ENCODE data around the gene TFPI.
"Not testable (repeated sequence)": the region's sequence is repeated elsewhere in the genome, so short reads cannot be mapped to it uniquely, and the experiment has no call there.

Gene TFPI

GRCh38 chr2:187527262-187527661, 27.0 kb downstream of the TFPI start:
- no peak for DNase-seq

GRCh38 chr2:187526792-187527191, 27.4 kb downstream of the TFPI start:
- DNase-seq, result no peak

DNA sequence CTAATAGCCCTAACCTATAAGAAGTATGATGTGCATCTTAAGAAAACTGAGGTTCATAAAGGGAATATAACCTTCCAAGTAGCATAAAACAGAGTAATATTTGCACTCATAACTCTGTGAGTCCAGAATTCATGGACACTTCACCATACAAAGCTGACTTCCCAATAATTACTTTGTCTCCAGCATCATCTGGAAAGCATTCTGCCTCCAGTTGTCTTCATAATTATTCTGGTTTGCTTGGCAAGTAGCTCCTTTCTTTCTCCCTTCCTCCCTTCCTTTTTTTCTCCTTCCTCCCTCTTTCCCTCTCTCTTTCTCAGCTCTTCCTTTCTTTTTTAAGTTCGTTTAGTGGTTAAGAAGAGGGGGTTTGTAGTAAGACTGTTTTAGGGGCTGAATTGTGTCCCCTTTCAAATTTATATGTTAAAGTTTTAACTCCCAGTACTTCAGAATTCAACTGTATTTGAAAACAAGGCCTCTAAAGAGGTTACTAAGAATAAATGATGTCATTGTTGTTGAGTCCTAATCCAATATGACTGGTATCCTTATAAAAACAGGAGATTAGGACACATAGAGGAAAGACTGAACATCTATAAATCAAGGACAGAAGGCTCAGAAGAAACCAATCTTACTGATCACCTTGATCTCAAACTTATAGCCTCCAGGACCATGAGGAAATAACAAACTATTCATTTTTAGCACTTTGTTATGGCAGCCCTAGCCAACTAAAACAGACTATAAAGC, 28.9 kb downstream of the TFPI start:
- no peak for DNase-seq

- no peak for DNase-seq
Observed at GRCh38 chr2:187523325-187523724, 30.9 kb downstream of the TFPI start.

DNA sequence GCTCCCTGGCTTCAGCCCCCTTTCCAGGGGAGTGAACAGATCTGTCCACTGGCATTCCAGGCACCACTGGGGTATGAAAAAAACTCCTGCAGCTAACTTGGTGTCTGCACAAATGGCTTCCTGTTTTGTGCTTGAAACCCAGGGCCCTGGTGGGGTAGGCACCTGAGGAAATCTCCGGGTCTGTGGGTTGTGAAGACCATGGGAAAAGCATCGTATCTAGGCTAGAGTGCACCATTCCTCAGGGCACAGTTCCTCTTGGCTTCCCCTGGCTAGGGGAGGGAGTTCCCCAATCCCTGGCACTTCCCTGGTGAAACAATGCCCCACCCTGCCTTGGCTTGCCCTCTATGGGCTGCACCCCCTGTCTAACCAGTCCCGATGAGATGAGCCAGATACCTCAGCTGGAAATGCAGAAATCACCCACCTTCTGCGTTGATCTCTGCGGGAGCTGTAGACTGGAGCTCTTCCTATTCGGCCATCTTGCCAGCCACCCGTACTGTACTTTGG, 34.1 kb downstream of the TFPI start:
- DNase-seq, result no peak

DNA sequence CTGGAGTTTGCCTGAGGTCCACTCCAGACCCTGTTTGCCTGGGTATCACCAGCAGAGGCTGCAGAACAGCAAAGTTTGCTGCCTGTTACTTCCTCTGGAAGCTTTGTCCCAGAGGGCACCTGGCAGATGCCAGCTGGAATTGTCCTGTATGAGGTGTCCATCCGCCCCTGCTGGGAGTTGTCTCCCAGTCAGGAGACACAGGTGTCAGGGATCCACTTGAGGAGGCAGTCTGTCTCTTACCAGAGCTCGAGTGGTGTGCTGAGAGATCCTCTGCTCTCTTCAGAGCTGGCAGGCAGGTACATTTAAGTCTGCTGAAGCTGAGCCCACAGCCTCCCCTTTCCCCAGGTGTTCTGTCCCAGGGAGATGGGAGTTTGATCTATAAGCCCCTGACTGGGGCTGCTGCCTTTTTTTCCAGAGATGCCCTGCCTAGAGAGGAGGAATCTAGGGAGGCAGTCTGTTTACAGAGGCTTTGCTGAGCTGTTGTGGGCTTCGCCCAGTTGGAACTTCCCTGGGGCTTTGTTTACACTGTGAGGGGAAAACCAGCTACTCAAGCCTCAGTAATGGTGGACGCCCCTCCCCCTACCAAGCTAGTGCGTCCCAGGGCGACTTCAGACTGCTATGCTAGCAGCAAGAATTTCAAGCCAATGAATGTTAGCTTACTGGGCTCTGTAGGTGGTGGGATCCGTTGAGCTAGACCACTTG, 34.7 kb downstream of the TFPI start:
- no peak for DNase-seq

DNA sequence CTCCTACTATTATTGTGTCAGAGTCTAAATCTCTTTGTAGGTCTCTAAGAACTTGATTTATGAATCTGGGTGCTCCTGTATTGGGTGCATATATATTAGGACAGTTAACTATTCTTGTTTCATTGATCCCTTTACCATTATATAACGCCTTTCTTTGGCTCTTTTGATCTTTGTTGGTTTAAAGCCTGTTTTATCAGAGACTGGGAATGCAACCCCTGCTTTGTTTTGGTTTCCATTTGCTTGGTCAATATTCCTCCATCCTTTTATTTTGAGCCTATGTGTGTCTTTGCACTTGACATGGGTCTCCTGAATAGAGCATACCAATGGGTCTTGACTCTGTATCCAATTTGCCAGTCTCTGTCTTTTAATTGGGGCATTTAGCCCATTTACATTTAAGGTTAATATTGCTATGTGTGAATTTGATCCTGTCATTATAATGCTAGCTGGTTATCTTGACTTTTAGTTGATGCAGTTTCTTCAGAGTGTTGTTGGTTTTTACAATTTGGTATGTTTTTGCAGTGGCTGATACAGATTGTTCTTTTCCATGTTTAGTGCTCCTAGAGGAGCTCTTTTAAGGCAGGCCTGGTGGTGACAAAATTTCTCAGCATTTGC, 36.4 kb downstream of the TFPI start:
- DNase-seq, result not testable (repeated sequence)

DNA sequence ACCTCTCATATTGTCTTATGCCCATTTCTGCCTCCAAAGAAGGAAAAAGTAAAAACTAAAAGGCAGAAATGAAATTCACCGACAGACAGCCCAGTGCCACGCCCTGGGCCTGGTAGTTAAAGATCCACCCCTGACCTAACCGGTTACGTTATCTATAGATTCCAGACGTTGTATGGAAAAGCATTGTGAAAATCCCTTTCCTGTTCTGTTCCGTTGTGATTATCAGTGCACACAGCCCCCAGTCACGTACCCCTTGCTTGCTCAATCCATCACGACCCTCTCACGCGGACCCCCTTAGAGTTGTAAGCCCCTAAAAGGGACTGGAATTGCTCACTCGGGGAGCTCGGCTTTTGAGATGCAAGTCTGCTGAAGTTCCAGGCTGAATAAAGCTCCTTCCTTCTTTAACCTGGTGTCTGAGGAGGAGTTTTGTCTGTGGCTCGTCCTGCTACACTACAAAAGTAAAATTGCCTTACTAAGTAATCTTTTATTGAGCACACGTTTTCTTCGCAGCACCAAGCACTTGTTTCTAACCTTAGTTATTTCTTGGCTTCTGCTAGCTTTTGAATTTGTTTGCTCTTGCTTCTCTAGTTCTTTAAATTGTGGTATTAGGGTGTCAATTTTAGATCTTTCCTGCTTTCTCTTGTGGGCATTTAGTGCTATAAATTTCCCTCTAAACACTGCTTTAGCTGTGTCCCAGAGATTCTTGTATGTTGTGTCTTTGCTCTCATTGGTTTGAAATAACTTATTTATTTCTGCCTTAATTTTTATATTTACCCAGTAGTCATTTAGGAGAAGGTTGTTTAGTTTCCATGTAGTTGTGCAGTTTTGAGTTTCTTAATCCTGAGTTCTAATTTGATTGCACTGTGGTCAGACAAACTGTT, 37.4 kb downstream of the TFPI start:
- DNase-seq, result not testable (repeated sequence)

GRCh38 chr2:187514930-187515329, 39.3 kb downstream of the TFPI start:
- no peak for DNase-seq

- DNase-seq, result not testable (repeated sequence)
Observed at GRCh38 chr2:187514235-187514829, 39.9 kb downstream of the TFPI start.

GRCh38 chr2:187513460-187514234, 40.6 kb downstream of the TFPI start:
- not testable (repeated sequence) for DNase-seq

DNA sequence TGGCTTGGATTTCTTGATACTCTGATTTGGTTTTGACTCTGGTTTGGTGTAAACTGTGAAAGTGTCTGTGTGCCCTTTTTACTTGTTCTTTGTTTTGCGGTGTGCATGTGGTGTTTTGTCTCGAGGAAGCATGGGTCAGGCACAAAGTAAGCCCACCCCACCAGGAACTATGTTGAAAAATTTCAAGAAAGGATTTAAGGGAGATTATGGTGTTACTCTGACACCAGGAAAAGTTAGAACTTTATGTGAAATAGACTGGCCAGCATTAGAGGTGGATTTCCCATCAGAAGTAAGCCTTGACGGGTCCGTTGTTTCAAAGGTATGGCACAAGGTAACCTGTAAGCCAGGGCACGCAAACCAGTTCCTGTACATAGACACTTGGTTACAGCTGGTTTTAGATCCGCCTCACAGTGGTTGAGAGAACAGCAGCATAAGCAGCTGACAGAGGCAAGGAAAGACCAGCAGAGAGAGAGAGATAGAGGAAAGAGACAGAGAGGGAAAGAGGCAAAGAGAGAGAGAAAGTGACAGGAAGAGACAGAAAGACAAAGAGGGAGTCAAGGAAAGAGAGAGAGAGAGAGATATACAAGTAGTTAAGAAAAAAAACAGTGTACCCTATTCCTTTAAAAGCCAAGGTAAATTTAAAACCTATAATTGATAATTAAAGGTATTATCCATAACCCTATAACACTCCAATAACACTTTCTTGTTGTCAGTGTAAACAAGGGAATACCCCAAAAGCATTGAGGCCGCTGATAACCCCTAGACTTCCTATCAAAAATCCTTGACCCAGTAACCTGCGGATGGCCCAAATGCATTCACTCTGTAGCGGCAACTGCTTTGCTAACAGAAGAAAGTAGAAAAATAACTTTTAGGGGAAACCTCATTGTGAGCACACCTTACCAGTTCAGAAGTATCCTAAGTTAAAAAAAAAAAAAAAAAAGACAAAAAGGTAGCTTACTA, 42.6 kb downstream of the TFPI start:
- DNase-seq, result no peak

DNA sequence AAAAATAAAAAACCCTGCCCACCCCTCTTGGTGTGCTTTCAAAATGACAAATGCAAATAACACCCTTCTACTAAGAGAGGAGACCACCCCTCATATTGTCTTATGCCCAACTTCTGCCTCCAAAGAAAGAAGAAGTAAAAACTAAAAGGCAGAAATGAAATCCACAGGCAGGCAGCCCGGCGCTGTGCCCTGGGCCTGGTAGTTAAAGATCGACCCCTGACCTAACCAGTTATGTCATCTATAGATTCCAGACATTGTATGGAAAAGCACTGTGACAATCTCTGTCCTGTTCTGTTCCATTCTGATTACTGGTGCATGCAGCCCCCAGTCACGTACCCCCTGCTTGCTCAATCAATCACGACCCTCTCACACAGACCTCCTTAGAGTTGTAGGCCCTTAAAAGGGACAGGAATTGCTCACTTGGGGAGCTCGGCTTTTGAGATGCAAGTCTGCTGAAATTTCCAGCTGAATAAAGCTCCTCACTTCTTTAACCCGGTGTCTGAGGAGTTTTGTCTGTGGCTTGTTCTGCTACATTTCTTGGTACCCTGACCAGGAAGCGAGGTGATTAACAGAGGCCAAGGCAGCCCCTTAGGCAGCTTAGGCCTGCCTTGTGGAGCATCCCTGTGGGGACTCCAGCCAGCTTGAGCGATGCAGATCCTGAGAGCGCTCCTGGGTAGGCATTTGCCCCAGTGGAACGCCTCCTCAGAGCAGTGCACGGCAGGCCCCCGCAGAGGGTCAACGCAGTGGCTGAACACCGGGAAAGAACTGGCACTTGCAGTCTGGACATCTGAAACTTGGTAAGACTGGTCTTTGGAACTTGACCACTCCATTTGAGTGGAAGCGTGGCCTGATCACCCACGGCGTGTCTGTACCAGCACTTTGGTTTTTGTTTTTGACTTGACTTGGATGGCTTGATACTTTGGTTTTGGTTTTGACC, 43.5 kb downstream of the TFPI start:
- not testable (repeated sequence) for DNase-seq

DNA sequence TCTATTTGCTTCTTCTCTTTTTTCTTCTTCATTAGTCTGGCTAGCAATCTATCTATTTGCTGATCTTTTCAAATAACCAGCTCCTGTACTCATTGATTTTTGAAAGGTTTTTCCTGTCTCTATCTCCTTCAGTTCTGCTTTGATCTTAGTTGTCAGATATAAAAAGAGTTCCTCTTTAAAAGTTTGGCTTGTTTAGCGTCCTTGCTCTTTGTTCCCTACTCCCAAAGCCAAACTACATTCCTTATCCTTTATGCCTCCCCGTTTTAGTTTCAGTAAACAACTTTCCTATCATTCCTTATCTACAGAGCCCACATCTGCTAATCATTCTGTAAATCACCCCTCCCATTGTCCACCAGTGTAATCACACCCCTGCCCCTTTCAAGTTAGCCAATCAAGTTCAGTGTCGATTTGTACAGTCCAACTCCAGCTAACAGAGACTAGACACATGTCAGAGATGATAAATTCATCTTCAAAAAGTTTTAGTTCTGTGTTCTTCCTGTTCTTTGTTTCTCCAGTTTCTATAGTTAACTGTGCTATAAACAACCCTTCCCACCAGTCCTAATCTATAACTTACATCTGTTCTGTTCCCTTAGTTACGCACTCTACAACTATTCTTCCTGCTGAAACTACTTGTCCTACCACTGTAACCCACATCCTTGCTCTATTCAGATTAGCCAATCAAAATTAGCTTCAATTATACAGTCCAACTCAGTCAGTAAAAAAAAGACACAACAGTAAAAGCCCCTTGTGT, 44.4 kb downstream of the TFPI start:
- DNase-seq, result no peak

- no peak for DNase-seq
Observed at GRCh38 chr2:187506416-187506815, 47.8 kb downstream of the TFPI start.

GRCh38 chr2:187505065-187505672, 49.1 kb downstream of the TFPI start:
- DNase-seq, result no peak

DNA sequence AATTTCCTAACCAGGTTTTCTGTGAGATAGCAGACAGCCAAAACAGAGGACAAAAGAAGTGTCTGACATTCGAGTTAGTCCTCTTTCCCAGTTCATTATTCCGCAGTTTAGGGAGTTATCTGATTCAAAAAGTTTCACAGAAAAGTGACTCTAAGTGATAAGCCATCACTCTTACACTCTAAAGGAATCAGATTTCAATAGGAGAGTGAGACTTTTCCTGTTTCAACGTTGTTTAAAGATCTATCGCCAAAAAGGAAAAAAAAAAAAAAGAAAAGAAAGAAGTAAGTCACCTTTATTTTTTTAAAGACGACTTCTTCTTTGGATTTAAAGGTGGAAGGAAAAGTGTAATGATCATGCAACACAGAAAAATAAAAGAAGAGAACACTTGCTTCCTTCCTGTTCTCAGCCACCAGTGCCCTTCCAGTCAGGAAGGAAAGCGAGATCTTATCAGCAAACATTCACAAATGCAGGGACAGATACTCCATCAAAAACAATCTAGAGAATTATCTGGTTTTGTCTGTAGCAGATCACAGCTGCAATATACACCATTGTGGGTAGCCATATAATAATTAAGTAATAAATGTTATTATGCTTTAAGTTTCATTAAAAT, 49.8 kb downstream of the TFPI start:
- DNase-seq, result no peak

DNA sequence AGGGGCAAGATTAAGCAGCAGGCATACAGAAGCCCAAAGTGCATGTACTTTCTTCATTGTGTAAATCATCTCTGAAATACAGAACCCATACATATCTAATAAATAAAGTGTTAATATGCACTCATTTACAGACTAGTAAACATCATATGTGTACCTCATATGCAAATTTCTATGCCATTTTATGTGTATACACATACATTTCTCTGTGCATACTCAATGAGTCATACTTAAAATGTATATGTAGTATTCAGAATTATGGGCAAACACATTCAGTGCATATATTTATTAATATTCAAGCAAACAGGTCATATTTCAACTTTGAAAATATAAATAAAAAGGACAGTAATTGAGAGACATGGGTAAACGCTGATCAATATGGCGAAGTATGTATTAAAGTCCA, 50.5 kb downstream of the TFPI start:
- DNase-seq, result no peak

Measured in NCI-H1092 treated with DMSO at 0.1 percent for 48 hours (cell line).